Hematopoietic multipotent progenitor cell treated with erythropoietin and hydrocortisone succinate and interleukin-3 and kit ligand, for 6 days (in vitro differentiated cells): ENCODE measurements around the gene CNPY4.

Experiments
- DNase-seq: peaks from one replicate; pipeline ENCODE4 v3.0.0-alpha.2; 2015

The CNPY4 gene

DNA sequence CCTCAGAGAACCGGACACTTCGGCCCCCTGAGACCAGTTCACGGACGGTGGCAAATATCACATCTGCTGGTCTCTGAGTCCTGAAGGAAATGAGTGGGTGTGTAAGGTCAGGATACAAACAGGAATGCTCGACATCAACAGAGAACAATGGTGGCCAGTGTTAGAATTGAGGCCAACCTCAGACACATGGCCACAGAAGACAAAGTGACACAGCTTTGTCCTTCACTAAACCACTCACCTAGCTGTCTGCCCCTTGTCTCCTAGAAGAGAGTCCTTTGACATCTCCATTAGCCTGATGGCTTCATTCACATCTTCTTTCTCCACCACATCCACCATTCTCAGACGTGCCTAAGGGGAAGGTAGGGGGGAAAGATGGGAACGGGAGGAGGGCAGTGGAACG lies 26.4 kb upstream of the CNPY4 start:
- DNase-seq, result no peak

DNA sequence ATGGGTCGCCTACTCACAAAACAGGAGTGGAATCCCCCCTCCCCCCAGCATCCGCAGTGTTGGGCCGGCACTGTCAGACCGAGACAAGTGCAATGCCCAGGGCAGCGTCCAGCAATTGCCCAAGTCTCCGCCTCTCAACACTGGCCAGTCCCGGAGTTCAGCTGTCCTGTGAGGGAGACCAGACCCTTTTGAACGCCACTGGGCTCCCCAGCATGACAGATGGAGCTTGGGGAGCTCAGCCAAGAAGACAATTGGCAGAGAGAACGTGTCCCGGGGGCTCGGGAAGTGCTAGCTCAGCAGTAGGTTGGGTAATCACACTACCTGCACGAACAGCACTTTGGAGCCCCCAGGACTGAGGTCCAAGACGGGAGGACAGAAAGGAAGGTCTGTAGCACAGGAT lies 25.9 kb upstream of the CNPY4 start:
- no peak for DNase-seq

DNA sequence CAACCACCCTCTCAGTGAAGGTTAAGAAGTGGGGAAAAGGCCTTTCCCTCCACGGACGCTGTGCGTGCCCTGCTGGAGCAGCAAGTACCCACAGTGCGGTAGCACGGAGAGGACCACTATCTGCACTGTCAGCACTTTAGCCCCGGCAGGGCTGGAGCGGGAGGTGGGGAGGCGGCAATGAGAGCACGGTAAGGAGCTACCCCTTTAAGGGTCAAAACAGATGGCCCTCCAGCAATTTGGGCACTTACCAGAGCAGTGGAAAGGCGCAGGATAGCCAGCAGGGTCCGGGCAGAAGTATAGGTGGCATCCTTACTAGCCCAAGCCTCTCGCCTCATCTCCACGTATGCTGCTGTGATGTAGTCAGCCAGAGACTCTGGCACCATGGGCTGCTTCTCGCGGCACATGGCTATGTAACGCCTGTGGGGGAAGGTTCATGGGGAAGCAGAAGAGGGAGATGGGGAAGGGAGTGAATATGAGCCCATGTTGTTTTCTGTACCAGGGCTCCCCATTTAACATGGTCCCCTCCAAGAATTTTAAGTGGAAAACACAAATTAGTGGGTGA lies 25.4 kb upstream of the CNPY4 start:
- DNase-seq, result no peak

DNA sequence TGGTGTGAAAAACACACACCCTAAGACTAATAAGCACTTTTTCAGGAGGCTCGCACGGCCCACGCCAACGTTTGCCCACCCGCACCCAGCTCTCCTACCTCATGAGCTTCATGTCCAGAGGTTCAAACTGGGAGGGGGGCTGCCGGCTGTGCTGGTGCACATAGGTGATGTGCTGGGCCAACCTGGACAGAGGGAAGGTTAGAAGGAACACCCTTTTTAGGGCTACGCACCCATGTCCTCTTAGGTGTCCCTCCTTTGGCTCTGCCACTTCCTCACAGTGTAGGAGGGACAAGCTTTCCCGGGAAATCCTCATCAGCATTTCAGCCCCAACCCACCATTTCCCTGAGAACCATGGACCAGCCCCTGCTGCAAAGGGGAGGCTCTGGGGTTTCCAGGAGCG lies 24.1 kb upstream of the CNPY4 start:
- DNase-seq, result no peak

DNA sequence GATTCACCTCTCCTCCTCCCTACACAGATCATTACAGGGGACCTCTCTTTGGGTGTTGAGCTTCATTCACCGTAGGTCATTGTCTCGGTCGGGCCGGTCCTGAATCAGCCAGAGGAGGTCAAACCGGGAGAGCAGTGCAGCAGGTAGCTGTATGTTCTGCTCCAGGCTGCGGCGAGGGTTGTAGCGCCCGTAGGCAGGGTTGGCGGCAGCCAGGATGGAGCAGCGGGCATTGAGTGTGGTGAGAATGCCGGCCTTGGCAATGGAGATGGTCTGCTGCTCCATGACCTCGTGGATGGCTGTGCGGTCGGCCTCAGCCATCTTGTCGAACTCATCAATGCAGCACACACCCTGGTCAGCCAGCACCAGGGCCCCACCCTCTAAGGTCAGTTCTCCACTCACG lies 23.7 kb upstream of the CNPY4 start:
- no peak for DNase-seq

DNA sequence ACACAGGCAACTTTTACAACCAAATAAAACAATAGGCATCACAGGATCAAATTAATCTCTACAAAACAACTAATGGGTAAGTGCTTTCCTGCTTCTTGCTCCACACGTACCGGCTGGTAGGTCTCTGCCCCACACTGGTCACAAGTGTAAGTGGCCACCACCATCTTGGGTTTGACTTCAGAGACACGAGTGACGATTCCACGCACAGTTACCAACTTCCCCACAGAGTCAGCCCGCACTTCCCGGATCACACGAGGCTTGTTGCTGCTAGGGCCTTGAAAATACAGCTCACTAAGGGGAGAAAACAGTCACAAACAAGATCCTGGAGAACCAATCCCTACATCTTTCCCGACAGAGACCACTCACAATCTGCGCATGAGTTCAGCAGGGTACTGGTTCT lies 20.5 kb upstream of the CNPY4 start:
- DNase-seq, result no peak

DNA sequence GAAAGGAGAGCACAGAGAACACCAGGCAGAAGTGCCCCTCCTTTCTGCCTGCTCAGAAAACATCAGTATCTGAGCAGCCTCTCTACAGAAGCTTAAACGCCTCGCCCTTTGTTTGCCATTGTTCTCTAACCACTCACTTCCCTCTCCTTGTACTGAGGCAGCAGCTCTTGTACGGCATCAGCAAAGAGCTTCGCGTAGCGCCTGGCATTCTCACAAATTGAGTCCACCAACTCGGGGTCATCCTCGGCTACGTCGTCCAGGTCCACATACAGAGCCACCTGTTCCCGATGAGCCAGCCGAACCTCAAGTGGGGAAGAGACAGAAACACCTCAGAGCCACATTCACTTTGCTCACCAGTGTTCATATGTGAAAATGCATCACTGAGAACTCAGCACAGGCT lies 20.0 kb upstream of the CNPY4 start:
- no peak for DNase-seq

DNA sequence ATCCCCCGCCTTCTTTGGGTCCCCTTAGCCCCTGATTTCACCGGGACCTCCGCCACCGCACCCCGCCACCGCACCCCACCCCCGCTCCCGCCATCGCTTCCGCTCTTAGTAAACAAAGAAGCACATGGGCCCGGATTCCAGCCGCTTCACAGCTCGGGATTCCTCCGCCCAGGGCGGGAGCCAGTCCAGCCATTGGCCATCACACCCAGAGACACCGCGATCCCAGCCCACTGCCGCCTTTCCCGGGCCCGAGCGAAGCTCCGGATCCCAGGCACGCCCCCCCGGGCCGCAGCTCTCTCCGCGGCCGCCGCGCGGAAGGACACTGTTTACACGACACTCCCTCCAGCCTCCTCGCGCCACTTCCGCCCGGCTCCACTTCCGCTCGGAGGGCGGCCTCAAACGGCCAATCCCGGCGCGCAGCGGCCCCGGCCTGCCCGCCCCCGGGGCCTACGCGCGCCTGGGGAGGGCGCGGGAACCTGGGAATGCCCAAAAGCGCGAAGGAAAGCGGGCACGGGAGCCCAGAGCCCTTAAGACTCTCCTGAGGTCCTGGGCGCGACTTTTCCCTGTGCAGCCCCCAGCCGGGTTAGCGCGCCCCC lies 18.9 kb upstream of the CNPY4 start:
- peak; percentile 95 for DNase-seq

DNA sequence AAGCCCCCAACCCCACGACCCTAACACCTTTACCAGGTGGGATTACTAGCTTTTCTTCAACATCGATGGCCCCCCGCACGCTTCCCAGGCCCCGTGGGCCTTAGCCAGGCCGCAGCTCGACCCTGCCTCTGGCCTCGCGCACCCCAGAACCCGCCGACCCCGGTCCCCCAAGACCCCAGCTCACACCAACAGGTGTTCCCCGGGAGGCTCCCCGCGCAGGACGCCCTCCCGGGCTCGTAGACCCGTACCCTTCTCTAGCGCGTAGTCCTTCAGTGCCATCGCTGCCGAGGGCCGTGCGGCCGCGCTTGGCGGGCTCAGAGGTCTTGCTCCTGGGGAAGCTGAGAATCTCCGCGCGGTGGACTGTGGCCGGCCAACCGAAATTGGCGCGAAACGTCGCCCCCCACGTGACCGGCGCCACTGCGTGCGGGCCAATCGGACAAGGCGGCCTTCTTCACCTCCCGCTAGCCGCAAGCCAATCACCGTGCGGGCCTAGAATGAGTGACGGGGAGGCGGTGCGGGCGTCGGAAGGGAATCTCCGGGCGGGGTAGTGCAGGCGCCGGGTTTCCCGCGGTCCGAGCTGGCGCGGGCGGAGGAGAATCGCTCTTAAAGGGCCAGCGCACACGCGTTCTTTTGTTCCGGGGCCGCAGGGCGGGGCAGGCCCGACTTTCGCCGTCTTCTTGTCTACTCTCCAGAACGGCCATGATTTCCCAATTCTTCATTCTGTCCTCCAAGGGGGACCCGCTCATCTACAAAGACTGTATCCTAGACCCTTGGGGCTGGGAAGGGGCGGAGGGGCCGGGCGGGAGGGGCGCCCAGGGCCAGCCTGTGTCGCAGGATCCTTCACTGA lies 18.2 kb upstream of the CNPY4 start, which contains the start of the genes AP4M1 and MCM7:
Gene AP4M1, plus strand, starts transcription at position 628 of the 847 bp plus-strand sequence. Its CDS starts 72 bp downstream, at position 700.
Gene MCM7, minus strand, starts transcription at position 382 of the 847 bp plus-strand sequence. Its CDS starts 103 bp downstream, at position 279.
- DNase-seq, result peak; percentile 99

DNA sequence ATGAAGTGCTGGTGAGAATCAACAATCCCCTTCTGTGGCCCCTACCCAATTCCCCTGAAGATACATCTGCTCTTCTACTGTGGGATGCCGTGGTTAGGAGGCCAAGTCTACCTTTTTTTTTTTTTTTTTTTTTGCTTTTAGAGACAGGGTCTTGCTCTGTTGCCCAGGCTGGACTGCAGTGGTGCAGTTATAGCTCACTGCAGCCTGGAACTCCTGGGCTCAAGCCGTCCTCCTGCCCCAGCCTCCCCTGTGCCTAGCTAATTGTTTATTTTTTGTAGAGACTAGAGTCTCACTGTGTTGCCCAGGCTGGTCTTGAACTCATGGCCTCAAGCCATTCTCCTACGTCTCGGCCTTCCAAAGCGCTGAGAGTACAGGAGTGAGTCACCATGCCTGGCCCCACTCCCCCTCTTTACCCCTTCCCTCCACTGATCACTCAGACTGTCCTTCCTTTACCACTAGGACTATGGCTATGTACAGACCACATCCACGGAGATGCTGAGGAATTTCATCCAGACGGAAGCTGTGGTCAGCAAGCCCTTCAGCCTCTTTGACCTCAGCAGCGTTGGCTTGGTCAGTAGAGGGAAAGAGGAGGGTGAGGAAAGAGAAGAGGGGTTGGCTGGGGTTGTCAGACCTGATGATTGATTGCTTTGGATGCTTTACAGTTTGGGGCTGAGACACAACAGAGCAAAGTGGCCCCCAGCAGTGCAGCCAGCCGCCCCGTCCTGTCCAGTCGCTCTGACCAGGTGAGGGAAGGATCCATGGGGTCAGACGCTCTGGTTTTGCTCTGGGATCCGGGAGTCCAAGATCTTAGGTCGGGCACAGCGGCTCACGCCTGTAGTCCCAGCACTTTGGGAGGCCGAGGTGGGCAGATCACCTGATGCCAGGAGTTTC lies 16.2 kb upstream of the CNPY4 start:
- DNase-seq, result no peak

DNA sequence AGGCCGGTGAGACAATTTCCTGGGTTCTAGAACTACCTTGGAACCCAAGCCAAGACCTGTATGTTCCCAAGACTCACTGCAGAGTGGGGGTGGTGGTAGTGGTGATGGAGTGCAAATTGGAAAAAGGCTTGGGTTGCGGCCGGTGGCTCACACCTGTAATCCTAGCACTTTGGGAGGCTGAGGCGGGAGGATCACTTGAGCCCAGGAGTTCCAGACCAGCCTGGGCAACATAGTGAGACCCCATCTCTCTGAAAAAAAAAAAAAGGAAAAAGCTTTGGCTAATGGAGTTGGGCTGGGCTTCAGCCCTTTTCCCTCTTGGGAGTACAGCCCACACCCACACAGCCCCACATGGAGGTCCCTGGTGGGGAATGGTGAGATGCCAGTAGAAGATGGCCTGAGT lies 13.9 kb upstream of the CNPY4 start:
- DNase-seq, result no peak

DNA sequence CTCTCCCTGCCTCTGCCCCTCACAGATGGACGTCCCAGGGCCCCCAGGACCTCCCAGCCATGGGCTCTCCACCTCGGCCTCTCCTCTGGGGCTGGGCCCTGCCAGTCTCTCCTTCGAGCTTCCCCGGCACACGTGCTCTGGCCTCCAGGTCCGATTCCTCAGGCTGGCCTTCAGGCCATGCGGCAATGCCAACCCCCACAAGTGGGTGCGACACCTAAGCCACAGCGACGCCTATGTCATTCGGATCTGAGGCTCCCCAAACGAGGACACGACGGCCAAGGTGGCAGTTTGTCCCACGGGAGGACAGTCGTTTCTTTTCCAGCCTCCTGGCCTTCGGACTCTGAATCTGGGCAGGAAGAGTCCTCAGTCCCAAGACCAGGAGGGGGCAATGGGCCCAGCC lies 12.8 kb upstream of the CNPY4 start:
- no peak for DNase-seq

DNA sequence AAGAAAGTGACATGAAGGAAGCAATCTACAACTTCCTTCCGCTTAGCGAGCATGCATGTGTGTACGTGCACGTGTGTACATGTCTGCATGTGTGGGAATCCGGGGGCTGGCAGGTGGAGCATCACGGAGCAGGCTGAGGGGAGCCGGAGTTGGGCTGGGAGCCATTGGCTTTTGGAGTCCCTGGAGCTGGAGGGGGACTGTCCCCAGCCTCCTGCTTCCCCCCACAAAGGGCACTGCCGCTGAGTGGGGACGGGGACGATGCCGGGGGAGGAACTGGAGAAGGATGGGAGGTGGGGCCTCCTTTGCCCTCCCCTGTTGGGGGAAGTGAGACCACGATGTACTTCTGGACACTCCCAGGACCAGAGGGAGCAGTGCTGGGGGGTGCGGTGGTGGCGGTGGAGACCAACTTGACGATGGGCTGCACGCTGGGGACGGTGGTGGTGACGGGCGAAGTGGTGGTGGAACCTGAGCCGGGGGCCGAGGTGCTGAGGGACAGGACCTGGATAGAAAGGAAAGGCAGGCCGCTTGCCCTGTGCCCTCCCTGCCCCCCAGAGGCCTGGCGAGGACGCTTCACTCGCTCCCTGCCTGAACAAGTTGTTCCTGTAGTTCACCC lies 12.2 kb upstream of the CNPY4 start:
- no peak for DNase-seq

DNA sequence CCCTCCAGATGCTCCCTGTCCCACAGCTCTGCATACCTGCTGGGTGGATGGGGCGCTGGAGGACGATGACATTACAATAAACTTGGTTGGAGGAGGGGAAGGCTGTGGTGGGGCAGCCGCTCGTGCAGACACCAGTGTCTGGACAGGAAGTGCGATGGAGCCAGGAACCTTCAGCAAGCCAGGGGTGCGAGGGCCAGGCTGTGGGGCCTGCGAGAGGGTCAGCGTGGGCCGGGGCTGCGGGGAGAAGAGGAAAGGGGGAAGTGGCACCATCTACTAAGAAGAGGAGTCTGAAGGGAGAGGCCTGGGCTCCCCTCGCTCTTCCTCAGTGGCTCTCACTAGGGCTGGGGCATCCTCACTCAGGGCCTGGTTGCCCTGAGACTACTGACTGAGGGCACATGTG lies 11.5 kb upstream of the CNPY4 start:
- no peak for DNase-seq

DNA sequence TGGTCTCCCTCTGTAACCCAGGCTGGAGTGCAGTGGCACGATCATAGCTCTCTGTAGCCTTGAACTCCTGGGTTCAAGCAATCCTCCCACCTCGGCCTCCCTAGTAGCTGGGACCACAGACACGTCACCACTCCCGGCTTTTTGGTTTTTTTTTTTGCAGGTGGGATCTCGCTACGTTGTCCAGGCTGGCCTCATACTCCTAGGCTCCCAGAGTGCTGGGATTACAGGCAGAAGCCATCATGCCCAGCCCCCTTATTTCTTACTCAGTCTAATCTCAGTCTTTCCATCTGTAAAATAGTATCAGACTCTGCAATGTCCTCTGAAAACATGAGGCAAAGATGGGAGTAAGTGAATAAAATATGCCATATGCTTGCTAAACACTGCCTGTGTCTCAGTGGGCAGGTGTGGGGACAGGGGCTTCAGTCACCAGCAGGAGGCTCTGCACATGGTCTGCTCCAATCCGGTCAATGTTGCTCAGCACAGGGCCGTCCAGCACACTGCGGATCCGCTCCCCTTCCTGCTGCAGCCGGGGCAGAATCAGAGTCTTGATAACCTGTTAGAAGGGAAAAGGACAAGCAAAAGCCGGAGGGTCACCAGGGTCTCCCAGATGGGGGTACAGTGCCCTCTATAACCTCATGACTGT lies 9.8 kb upstream of the CNPY4 start:
- no peak for DNase-seq

DNA sequence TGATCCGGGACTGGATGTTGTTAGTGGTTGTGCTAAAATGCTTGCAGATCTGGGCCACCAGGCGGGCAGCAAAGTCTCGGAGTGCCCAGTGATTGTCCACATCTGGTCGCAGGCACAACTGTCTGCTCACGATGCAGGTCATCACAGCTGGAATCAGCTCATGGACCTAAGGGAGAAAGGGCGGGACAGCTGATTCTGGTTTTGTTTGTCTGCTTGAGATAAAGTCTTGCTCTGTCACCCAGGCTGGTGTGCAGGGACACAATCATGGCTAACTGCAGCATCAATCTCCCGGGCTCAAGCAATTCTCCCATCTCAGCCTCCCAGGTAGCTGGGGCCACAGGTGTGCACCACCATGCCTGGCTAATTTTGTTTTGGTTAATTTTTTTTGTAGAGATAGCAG lies 8.3 kb upstream of the CNPY4 start:
- no peak for DNase-seq

DNA sequence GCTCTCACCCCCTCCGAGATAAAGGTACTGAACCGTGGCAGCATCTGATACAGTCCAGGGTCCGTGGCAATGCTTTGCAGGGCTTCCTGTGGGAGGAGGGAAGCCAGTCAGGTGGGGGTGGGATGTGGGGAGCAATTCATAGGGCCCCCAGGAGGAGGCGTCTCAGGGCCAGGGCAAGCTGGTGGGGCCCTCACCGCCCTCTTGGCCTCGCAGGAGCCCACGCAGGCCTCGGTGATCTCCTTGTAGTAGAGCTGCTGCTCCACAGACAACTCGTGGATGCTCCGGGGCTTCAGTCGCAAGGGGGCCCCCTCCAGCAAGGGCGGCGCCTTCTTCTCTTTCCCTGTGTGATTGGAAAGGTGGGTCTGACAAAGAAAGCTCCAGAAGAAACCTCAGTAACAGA lies 7.5 kb upstream of the CNPY4 start:
- DNase-seq, result no peak

DNA sequence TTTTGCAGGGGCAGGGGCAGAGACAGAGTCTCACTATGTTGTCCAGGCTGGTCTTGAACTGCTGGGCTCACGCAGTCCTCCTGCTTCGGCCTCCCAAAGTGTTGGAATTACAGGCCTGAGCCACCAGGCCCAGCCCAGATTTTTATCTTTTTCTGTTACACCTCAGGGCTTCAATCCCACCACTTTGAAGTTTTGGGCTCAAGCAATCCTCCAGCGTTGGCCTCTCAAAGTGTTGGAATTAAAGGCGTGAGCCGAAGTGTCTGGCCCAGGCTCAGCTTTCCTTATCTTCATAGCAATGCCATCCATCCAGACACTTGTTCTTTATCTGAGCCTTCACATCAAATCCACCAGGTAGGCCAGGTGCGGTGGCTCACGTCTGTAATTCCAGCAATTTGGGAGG lies 4.4 kb upstream of the CNPY4 start:
- no peak for DNase-seq

DNA sequence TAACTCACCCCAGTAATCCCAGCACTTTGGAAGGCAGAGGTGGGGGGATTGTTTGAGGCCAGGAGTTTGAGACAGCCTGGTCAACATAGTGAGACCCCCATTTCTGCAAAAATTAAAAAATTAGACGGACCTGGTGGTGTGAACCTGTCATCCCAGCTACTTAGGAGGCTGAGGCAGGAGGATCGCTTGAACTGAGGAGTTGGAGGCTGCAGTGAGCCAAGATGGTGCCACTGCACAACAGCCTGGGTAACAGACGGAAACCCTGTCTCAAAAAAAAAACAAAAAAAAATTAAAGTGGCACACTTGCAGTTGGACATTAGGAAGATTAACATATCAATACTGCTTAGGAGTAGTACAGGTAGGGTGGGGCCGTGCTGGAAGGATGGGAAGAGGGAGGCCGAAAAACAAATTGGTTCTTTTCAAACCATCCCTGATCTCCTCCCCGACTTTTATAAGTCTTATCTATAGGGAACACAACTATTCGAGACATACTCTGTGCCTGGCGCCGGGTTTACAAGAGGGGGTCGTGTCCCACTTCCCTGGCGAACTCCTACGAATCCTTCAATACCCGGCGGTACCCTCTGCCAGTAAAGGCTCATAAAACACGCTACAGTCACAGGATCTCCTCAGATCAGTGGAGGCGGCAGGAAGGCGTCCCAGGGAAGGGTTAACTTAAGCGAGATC lies 904 bp upstream of the CNPY4 start:
- peak; percentile 65 for DNase-seq

DNA sequence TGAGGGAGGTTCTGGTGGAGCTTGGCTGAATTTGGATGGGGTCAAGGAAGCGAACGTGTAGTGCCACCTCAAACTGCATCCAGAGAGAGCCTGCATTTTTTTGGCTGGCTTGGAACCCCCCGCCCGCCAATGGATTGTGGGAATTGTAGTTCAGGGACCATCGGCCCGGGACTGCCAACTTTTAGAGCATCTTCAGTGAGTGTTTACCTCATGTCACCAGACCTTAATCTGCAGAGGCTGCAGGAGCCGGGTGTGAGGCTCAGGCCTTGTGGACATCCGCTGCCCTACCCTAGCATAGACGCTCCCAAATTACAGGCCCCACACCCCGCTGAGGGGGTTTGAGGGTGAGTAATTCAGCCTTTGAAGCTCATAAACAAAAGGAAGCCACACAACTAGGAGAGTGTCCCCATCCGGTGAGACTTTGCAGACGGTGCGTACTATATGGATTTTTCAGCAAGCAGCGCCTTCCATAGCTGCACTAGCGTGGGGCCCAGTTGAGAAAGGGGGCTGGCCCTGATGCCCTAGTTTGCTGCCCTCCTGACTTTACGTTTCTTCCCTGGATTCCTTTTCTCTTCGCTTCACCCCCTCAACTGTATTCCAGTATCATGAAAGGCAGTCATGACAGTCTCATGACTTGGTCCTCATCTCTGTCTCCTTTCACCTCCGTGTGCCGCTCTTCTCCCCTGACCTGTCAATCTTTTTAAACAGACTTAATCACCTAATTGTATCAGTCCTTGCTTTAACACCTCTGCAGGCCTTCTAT lies 717 bp downstream of the CNPY4 start:
- DNase-seq, result peak; percentile 79

DNA sequence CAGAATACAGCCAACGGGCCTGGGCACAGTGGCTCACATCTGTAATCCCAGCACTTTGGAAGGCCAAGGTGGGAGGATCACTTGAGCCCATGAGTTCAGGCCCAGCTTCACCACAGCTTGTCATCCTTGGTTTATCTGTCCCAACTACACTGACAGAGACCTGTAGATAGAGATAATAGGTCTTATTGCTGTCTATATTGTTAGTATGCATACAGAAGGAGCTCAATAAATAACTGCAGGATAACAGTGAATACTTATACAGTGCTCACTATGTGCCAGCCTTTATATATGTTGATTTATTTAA lies 1.3 kb downstream of the CNPY4 start:
- peak; percentile 48 for DNase-seq
